ENCODE results near the gene FXYD1.
"Not testable (repeated sequence)": the region's sequence is repeated elsewhere in the genome, so short reads cannot be mapped to it uniquely, and the experiment has no call there.

The FXYD1 gene

DNA sequence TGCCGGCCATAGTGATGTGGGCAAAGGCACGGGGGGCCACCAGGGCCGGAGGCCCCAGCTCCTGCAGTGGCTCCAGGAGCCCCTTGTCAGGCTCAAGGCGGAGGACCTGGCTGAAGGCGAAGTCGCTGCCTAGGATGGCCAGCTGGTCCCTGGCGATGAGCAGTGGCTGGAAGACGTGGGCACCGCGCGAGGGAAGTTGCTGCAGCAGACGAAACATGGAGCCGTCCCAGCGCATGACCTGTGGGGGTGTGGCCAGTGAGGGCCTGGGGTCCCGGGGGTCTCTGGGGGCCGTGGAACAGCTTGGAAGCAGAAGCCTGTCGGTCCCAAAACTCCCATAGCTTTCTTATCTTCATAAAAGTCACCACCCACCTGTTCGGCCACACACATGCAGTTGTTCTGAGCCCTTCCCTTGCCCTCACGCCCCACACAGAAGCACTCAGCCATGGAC lies 13.3 kb upstream of the FXYD1 start:
- no peak for DNase-seq (ENCODE audit: low read depth)

DNA sequence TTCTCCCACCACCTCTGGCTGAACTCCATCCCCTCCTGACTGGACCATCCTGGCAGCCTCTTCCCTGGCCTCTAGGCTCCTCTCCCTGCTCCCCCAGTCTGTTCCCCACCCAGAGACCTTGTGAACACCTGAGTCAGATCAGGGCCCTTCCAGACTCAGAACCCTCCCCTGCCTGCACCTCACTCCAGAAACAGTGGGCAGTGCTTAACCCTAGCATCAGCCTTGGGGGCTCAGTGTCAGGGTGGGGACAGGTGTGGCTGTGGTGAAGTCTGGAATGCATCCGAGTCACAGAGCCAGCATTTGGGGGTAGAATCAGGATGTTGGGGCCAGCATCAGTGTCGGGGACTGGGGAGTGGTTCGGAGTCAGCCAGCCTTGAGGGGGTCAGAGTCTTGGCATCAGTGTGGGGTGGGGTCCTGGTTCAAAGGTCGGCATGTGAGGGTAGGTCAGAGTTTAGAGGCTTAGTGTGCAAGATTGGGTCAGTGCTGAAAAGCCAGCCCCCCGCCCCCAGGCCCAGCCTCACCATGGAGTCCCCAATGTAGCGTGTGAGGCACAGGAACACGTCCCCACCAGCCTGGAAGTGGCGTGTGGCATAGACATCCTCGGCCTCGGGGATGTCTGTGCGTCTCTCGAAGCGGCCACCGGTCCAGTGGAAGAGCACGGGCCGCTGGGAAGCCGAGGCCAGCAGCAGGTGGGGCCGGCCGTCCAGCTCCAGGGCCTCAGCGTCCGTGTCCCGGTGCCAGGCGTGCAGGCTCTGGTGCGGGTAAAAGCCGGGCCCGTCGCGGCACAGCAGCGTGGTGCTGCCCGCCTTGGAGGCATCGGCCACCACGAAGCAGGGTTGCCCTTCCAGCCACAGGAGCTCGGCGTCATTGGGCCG lies 12.6 kb upstream of the FXYD1 start:
- no peak for DNase-seq (ENCODE audit: low read depth)

DNA sequence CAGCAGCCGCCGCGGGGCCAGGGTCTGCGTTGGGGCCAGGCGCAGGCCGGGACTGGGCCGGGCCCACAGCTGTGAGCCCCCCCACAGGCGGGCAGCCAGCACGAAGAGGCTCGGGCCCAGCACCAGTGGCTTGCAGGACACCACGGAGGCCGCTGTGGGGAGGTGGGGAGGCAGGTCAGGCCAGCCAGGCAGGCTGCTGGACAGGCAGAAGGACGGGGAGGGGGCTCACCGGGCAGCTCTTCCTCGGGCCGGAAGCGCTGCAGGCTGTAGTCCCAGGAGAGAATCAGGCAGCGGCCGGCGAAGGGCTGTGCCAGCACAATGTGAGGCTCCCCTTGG lies 12.0 kb upstream of the FXYD1 start:
- DNase-seq (ENCODE audit: low read depth): no peak

DNA sequence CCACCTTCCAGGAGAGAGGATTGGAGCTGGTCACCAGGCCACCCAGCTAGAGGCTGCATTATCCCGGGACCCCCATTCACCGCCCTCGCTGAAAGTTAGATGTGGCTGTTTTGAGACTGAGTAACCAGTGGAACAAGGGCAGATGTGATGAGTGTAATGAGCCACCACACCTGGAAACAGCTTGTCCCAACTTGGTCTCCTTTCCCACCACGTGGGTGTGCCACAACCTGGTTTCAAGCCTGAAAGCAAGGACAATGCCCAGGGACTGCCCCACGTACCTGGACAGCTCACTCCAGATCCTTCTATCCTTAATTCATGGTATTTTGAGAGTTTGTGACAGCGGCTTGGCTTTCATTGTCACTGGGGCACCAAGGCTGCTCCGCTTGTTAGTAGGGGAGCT lies 10.8 kb upstream of the FXYD1 start:
- DNase-seq (ENCODE audit: low read depth): no peak

DNA sequence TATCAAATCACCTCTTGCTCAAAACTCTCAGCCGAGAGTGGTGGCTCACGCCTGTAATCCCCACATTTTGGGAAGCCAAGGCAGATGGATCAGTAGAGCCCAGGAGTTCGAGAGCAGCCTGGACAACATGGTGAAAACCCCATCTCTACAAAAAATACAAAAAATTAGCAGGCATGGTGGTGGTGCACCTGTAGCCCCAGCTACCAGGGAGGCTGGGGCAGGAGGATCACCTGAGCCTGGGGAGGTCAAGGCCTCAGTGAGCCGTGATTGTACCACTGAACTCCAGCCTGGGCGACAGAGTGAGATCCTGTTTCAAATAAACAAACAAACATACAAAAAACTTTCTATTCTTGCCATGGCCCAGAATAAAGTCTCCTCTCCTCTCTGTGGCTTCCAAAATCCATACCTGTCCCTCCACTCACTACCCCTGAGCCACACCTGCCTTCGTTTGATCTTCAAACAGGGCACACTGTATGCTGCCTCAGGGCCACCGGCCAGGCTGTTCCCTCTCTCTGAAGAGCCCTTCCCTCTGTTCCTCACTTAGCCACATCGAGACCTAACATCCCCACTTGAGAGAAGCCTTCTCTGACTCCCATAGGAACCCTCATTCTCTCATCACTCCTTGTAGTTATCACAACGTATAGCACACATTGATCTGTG lies 10.1 kb upstream of the FXYD1 start:
- no peak for DNase-seq (ENCODE audit: low read depth)

DNA sequence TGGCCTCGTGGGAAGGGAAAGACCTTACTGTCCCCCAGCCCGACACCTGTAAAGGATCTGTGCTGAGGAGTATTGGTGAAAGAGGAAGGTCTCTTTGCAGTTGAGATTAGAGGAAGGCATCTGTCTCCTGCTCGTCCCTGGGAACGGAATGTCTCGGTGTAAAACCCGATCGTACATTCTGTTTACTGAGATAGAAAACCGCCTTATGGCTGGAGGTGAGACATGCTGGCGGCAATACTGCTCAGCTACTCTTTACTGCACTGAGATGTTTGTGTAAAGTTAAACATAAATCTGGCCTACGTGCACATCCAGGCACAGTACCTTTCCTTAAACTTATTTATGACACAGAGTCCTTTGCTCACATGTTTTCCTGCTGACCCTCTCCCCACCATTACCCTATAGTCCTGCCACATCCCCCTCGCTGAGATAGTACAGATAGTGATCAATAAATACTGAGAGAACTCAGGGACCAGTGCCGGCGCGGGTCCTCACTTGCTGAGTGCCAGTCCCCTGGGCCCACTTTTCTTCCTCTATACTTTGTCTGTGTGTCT lies 8.8 kb upstream of the FXYD1 start:
- DNase-seq (ENCODE audit: low read depth): not testable (repeated sequence)

DNA sequence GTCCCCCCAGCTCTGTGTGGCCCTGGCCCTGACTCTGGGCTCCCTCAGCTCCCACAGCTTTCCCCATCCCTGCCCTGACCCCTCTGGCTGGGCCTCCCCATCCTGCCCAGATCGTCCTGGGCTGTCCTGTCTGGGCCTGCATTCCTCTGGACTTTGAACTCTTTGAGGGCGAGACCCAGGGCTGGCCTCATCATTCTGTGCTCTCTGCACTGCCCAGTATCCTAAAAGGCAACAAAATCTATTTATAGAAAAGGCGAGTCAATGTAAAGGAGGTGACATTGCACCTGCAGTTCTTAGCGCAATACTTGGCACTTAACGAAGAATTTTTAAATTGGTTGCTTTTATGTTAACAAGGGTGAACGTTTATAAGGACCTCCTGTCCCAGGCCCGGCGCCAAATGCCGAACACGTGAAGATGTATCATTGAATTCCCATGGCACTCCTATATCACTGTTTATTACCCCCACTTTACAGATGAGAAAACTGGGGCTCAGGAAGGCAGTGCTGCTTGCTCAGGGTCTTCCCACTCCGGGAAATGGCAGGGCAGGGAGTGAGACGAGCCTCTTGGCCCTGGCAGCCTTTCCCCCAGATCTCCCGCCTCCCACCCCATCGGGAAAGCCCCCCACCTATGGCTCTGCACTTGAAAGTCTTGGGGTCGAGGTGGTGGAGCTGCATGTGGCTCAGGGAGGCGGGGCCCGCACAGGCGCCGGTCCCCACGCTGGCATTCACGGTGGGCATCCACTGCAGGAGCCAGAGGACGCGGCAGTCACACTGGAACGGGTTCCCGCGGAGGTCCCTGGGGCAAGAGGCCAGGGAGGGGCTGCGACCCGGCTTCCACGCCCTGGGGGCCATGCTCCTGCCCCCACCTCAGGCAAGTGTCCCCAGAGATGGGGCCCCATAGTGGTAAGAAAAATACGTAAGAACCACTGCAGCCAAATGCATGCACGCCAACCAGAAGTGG lies 7.6 kb upstream of the FXYD1 start:
- no peak for DNase-seq (ENCODE audit: low read depth)

DNA sequence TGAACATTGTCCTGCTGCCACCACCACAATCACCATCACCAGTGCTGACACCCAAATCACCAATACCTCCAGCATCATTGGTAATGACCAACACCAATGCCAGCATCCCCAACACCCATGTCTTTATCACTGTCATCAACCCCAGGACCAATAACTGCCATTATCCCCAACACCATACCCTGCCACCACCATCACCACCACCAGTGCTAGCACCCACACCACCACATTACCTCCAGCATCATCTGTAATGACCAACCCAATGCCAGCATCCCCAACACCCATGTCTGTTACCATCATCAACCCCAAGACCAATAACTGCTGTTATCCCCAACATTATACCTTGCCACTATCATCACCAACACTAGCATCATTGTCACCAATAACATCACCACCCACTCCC lies 6.4 kb upstream of the FXYD1 start:
- DNase-seq (ENCODE audit: low read depth): no peak

DNA sequence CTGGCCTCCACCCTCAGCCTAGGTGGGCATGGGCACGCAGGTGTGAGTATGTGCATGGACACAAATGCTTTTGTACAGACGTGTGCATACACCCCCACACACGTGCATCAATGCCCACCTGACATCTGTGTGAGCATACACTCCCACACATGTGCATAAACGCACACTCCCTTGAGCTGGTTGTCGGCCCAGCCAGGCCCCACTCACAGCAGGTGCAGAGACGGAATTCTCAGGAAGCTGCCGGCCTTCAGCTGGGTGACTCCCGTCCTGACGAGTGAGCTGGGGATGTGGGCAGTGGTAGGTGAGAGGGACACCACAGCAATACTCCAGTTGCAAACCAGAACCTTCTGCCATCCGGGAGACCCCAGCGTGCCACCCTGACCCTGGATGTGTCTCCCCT lies 4.8 kb upstream of the FXYD1 start:
- DNase-seq (ENCODE audit: low read depth): no peak

DNA sequence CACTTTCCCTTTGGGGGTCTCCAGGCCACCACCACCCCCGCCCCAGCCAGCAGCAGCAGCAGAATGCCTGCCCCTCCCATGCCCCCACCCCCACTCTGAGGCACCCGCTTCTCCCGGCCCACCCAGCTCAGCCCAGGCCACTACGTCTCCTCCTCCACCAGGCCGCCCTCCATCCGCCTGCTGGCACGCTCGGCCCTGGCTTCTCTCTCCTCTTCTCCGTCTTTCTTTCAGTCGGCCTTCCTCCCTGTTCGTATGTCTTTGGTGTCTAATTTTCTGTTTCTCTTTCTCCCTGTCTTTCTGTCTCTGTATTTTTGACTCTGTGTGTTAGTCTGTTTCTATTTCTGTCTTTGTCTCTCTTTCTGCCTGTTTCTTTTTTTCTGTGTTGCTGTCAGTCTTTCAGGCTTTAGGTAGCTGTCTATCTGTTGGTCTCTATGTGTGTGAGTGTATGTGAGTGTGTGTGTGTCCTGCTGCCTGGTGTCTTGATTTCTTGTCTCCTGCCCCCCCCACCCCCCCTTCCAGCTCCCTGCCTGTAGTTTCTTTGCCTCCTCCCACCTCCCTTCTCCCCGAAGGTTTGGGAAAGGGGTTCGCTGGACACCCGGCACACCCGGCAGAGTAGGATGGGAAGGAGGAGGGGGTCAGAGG lies 3.9 kb upstream of the FXYD1 start, which contains the start of gene LGI4:
TSS of gene LGI4 (minus strand) at position 459 of the 642 bp plus-strand sequence. CDS start at position 80, 379 bp downstream.
- no peak for DNase-seq (ENCODE audit: low read depth)

DNA sequence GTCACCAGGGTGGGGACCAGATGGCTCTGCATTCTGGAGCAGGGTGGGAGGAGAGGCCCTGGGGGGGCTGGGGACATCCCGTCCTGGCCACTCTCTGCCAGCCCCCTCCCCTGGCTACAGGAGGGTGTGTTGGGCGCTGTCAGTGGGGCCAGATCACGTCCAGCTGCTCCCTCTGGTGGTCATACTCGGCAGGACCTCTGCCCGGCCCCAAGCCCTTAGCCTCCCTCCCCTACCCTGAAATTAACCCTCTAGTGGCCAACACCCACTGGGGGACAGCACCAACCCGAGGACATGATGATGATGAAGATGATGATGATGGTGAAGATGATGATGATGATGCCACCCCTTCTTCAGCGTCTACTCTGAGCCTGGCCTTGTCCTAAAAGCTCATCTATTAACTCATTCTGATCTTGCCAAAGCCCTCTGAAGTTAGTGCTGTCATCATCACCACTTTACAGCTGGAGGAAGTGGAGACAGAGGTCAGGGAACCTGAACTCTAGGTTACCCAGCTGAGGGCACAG lies 3.2 kb upstream of the FXYD1 start:
- DNase-seq (ENCODE audit: low read depth): no peak

DNA sequence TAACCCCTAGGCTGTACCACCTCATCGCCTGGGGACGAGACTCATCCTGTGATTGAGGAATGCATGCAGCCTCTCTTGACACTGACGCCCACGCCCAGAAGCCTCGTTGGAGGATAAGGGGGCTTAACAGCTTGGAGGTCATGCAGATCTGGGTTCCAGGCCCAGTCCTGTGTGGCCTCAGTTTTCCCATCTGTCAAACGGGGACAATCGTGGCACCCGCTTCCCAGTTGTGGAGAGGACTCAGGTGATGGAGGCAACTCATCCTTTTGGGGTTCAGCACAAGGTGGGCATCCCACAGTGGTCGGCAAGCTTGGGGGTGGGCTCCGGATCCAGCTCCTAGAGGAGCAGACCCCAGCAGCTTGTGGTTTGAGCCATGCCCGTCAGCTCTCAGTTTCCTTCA lies 2.4 kb upstream of the FXYD1 start:
- no peak for DNase-seq (ENCODE audit: low read depth)

DNA sequence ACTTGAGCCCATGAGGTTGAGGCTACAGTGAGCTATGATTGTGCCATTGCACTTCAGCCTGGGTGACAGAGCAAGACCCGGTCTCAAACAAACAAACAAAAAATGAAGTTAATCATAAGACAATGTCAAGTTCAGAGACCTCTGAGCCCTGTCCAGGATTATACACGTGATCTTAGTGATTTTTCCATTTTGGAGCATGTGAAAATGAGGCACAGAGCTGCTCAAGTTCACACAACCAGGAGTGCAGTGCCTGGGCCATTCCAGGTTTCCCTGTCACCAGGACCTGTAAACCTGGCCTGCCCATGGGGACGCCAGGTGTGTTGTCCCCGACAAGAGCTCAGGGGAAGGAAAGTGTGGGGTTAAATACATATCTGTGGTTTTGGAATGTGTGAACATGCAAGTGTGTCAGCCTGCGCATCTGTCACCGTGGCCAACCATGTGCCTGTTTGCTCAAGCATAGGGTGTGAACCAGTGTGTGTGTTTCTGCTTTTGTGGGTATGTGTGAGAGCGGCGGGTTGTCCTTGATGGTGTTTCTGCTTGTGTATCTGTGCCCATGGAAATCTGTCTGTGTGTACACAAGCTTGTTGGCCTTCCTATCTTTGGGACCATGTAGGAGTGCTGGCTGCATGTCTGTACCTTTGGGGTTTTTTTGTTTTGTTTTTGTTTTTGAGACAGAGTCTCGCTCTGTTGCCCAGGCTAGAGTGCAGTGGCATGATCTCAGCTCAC lies 1.5 kb upstream of the FXYD1 start:
- DNase-seq (ENCODE audit: low read depth): no peak

DNA sequence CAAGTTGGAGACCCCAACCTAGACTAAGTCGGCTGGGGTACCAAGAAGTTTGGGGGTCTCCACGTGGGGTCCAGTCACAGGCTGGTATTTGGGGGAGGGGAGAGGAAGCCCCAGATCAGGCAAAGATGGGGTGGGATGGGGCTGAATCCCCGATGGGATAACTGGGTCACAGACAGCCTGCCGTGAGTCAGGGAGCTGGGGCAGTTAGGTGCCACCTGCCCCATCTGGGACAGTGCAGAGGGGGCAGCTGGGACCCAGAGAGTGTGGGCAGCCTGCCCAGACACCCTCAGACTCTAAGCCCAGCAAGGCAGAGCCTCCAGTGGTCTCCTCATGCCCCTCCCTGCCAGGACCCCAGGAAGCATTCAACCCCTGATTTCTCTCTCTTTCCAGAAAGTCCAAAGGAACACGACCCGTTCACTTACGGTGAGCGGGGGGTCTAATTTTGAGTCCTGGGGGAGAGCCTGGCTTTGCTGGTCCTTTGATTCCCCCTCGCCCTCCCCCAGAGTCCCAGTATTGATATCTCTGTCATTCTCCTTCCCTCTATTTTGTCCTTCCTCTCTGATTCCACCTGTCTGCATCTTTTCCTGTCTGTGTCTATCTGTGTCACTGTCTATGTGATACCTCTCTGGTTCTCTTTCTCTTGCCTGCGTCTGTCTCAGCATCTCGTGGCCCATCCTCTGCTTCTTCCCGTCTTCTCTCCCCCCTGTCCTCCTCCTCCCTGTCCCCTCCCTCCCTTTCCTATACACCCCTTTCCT lies 1.8 kb downstream of the FXYD1 start:
- no peak for DNase-seq (ENCODE audit: low read depth)

DNA sequence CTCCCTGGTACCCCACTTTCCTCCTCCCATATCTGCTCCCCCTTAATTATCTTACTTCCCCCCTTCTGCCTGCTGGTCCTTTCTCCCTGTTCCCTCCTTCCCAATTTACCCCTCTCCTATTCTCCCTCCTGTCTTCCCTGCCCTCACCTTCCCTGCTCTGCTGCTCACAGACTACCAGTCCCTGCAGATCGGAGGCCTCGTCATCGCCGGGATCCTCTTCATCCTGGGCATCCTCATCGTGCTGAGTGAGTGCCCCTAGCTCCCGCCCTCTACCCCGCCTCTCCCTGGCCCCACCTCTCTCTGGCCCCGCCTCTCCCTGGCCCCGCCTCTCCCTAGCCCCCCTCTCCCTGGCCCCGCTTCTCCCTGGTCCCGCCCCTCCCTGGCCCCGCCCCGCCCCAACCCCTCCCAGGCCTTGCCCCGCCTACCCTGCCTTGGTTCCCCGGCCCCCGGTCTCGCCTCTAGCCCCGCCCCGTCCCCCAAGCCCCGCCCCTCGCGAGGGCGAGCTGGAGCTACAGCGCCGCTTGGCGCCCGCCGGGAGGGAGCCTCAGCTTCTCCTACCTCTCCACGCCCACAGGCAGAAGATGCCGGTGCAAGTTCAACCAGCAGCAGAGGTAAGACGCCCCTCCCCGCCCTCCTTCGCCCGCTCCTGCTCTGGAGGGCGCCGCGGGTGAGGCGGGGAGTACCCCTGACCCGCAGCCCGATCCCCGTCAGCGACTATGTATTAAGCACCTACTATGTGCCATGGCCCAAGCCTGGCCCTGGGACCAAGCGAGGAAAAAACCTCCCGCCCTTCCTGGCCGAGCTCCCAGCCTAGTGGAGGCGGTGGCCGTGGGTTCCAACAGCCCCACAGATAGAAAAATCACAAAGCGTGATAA lies 2.6 kb downstream of the FXYD1 start:
- peak; percentile 71 for DNase-seq (ENCODE audit: low read depth)

DNA sequence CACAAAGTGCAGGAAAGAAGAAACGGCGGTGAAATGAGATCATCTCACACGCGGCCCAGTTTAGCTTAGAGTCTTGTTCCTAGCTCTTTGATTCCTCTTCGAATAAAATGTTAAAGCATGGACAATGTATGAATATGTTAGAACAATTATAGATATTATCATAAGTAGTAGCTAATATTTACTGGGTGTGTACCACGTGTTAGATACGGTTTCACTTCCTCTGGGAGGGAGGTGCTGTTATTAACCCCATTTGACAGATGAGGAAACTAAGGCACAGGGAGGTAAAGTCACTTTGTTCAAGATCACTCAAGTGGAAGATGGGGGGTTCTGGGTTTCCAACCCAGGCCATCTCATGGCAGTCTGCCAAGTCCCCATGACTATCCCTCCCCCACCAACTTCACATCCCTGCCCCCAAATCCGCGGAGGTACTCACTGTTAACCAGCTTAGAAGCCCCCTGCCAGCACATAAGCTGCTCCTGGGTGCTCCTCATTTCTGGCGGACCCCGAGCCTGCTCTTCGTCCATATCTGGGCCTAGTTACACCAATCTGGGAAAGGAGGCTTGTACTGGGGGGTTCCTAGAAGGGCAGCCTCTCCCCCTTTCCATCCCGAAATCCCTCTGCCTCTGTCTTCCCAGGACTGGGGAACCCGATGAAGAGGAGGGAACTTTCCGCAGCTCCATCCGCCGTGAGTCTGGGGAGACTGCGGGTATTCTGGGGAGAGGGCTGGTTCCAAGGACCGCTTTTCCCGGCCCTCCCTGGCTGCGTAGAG lies 3.4 kb downstream of the FXYD1 start:
- DNase-seq (ENCODE audit: low read depth): no peak

DNA sequence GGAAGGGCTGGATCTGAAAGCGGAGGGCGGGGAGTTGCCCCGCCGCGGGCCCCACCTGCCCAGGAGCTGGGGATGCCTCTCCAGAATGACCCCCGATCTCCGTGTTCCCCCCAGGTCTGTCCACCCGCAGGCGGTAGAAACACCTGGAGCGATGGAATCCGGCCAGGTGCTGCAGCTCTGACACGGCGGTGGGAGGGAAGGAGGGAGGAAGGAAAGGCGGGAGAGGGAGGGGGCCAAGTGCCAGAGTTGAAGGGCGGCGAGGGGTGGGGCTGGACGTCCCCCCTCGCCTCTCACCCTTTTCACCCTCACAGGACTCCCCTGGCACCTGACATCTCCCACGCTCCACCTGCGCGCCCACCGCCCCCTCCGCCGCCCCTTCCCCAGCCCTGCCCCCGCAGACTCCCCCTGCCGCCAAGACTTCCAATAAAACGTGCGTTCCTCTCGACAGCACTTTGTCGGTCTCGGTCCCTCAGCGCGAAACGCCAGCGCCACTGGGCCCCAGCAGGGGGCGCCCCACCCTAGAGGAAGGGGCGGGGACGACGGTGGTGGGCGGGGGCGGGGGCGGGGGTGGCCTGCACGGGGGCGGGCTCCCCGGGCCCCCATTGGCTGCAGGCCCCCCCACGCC lies 4.1 kb downstream of the FXYD1 start:
- DNase-seq (ENCODE audit: low read depth): no peak

Data from stromal cell of bone marrow (primary cell).